HG02840 (cell line): ENCODE measurements around the gene CCDC88A.
"Not testable (repeated sequence)": the region's sequence is repeated elsewhere in the genome, so short reads cannot be mapped to it uniquely, and the experiment has no call there.

Experiments used
- ATAC-seq: cut with Tn5 transposase; IDR thresholded peaks from one replicate; pipeline ENCODE4 v1.9.1; 2021; ENCODE audit warnings: mild to moderate bottlenecking, moderate library complexity, moderate number of reproducible peaks; ENCODE audit not compliant: unreplicated experiment, low FRiP score

CCDC88A gene

DNA sequence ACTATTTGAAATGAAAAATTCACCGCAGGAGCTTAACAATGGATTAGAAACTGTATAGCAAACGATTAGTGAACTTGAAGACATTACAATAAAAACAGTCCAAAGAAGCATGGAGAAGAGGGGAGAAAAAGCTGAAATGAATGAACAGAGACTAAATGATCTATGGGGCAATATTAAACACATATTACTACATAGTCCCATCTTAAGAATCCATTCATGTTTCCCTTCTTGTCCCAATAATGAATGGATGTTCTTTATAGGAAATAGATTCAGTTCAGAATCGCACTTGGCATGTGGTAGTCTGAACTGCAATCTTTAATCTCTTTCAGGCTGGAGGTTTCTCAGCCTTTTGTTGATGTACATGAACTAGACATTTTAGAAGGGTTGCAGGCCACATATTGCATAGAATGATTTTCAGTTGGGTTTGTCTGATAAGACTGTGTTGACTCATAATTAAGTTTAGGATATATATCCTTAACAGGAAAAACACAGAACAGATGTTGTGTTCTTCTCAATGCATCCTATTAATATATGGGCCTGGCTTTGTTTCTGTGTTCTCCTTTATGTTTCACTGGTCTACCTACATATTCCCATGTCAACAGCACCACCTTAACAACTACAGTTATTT is 27.9 kb downstream of the CCDC88A start:
- ATAC-seq: no peak

DNA sequence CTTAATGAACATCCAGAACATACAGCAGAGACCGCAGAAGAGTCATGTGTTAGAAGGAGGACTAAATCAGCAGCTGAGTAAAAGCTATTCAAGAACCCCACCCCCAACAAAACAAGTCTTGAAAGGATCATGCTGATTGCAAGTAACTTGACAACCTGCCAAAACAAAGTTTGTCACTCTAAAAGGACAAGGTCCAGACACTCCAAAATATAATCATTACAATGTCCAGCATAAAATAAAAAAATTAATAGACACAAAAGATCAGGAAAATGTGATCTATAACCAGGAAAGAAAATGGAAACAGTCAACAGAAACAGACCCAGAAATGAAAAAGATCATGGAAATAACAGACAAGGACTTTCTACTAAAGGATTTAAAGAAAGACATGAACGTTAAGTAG is 28.5 kb downstream of the CCDC88A start:
- ATAC-seq: no peak

DNA sequence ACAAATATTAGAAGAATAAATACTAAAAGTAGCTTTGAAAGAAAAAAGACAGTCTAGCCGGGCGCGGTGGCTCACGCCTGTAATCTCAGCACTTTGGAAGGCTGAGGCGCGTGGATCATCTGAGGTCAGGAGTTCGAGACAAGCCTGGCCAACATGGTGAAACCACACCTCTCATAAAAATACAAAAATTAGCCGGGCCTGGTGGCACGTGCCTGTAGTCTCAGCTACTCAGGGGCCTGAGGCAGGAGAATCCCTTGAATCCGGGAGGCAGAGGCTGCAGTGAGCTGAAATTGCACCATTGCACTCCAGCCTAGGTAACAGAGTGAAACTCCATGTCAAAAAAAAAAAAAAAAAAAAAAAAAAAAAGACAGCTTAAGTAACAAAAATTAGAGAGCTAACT is 34.1 kb downstream of the CCDC88A start:
- ATAC-seq: not testable (repeated sequence)

DNA sequence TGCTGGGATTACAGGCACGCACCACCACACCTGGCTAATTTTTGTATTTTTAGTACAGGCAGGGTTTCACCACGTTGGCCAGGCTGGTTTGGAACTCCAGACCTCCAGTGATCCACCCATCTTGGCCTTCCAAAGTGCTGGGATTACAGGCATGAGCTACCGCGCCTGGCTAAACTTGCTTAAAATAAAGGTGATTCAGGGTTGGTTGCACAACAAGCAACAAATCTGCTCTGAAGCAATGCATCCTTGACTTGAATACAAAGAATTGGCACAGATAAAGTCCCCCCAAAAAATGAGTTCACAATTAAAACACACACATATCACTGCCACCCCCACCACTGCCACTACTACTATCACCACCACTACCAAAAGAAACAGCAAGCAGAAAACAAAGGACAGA is 34.9 kb downstream of the CCDC88A start:
- ATAC-seq: no peak

DNA sequence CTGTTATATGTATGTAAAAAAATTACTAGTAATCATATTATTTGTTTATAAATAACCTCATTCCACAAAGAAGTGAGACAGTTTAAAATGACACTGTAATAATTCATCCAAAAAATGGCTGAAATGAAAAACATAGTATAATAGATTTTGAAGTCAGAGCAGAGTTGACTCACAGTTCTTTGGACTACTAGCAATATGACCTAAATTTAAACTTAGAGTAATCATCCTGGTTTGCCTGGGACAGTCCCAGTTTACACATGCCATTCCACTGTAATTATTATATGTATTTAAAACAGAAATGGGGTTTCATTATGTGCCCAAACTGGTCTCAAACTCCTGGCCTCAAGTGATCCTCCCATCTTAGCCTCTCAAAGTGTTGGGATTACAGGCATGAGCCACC is 48.3 kb downstream of the CCDC88A start:
- no peak for ATAC-seq

DNA sequence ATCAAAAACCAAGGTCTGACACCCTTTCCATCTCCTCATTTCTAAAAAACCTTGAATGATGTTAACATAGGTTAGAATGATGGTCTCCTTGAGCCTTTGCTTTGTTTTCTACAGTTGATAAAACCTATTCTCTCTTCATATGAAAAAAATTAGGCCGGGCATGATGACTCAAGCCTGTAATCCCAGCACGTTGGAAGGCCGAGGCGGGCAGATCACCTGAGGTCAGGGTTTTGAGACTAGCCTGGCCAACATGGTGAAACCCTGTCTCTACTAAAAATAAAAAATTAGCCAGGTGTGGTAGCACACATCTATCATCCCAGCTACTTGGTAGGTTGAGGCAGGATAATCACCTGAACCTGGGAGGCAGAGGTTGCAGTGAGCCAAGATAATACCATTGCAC is 49.4 kb downstream of the CCDC88A start:
- no peak for ATAC-seq

DNA sequence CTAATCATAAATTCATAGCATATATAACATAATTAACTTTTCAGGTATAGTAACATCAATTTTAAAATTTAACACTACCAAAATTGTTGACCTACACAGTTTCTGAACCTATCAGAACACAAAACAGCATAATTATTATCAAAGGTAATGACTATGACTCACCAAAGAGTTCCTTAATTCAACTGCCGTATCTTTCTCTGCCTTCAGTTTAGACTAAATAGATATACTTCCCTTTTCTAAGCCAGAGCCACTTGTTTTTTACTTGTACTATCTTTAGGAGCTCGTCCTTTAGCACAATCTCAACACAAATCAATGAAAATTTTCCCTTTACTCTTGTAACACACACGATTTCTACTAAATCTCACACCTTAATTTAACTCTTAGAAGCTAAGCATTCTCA is 54.4 kb downstream of the CCDC88A start:
- no peak for ATAC-seq

DNA sequence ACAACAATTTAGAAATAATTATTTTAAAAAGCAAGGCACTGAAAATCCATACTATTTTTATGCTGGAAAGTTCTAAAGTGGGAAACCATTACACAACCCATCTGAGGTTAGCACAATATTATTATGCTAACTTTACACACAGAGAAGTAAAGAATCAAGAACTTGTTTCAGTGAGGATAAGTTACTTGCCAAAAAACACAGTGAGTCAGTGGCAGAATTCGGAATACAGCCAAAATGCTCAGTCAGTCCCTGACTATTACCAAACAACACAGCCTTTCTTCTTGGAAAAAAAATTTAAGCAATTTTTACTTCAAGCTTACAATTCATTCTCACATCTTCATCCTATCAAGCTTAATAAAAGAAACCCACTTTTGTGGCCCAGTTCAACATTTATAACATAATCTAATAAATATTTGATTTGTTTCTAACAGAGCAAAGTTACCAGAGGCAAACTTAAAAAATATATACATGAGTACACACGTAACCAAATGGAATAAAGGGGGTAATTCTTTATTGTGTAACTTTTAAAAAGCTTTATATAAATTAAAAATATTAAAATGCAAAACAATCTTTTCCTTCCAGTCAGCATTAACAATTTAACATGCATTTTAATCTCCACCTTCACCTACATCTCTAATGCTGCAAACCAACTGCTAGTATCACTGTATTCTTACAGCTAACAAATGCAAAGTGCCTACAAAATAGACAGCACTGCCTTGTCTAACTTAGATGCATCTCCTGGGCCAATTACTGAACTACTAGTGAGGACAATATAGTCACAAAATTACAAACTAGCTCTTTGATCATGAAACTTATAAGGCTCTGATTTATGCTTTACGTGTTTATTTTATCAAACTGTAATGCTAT is 55.2 kb downstream of the CCDC88A start:
- ATAC-seq: no peak

DNA sequence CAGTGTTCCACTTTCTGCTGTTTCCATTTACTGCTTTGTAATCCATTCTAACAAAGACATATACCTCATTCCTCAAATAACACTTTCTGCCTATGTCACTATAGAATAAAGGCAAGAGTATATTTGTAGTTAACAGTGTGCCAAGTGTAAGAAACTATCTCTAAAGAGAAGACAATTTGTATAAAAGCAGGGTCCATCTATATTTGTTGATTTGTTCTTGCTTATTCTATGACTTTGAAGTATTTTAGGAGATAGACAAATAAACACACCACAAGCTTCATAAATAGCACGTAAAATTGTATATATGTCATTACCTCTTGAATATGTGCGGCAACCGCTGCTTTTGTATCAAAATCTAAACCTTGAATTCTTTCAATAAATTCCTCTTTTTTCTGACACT is 56.0 kb downstream of the CCDC88A start:
- no peak for ATAC-seq

DNA sequence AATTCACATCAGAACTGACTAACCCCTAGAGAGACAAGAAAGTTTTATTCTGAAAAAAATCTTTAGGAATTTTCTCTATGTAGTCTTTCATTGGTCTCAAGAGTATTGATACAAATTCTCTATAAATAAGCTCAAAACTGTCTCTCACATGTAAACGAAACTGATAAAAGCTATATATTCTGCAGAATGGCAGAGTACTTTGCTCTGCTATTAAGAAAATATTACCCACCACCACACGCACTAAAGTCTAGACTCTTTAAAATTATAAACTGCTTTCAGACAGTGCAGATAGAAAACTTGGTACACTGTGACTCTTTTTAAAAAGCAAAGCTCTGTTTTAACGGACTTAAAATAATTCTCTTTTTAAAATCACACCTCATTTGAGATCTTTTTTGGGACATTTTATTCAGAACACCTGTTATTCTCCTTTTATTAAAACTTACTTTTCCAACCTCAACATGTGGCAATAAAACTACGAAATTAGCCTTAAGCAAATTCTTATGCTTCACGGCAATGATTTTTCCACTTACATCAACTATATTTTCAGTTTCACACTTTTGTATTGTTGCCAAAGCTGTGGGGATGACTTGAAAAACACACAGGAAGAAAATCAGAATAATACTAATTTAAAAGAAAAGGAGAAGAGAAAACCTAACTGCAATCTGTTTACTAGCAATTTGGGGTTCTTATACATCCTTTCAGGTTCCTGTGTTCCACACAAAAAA is 58.0 kb downstream of the CCDC88A start:
- no peak for ATAC-seq

DNA sequence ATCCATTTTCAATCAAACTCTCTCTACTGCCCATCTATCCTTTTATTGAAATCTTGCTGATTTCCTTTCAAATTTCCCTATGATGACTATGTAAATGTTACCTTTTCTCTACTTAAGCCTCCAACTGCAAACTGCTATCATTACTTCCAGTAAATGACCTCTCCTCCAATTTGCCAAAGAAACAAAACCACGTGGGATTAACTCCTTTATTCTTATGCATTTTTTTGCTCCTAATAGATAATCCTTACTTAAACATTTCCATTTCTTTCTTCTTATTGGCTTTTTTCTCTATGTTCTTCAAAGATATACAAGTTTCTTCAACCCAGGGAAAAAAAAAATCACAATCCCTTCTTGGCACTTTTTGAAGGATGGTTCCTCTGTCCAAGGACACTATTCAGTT is 61.2 kb downstream of the CCDC88A start:
- ATAC-seq: no peak

DNA sequence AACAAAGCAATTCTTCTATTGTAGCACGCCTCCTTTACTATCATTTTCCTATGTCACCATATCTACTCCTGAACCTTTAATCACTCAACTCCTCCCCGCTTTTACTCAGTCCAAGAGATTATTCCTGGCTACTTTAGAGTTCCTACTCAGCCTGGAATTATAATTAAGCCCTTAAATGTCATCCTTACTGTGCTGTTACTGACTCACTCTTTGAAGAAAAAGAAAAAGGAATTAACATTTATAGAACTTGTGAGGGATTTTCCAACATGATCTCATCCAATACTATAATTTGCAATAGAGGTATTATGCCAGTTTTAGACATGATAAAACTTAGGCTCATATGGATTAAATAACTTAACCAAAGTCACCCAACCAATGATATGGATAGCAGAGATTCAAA is 61.7 kb downstream of the CCDC88A start:
- ATAC-seq: no peak

DNA sequence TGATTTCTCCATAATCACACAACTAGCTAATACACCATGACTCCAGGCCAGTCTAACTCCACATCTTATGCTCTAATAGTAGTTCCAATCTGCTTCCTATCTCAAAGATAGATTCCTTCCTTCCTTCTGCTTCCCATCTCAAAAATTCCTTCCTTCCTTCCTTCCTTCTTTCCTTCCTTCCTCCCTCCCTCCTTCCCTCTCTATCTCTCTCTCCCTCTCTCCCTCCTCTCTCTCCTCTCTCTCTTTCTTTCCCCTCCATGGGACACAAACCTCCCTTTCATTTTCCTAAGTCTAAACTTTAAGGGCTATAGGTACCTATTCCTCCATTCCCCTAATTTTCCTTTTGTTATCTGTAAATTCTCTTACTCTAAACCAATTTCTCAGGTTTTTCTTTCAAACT is 62.5 kb downstream of the CCDC88A start:
- no peak for ATAC-seq

DNA sequence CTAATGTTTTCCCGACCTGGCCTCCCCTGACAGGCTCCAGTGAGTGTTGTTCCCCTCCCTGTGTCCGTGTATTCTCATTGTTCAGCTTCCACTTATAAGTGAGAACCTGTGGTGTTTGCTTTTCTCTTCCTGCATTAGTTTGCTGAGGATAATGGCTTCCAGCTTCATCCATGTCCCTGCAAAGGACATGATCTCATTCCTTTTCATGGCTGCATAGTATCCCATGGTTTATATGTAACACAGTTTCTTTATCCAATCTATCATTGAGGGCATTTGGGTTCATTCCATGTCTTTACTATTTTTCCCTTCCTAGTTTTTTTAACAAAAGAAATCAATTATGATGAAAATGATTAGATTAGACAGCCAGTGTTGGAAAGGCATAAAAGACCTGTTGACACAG is 63.5 kb downstream of the CCDC88A start:
- not testable (repeated sequence) for ATAC-seq

DNA sequence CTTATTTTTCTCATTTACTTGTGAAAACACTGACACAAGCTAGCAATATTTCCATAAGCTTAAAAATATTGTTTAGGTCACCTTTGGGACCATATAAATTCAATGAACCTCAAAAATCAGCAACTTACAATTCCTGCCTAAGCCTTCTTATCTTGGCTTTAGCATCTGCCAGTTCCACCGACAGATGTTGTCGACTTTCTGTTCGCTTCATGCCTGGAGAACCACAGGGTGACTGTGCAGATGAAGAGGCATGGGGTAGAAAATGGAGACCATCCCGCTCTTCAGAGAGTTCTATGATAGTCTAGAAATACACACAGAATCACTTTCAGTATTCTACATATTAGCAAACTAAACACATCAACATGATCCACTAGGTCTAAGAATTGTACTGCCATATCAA is 64.2 kb downstream of the CCDC88A start:
- ATAC-seq: no peak

DNA sequence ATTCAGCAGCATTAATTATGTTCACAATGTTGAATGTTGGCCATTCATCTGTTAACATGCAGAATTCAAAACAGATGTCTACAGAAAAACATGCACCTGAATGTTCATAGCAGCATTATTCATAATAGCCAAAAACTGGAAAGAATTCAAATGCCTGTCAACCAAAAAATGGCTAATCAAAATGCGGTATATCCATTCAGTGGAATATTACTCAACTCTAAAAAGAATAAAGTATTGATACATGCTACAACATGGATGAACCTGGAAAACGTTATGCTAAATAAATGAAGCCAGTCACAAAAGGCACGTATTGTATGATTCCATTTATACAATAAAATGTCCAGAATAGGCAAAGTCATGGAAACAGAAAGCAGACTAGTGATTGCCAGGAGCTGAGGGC is 68.0 kb downstream of the CCDC88A start:
- no peak for ATAC-seq

DNA sequence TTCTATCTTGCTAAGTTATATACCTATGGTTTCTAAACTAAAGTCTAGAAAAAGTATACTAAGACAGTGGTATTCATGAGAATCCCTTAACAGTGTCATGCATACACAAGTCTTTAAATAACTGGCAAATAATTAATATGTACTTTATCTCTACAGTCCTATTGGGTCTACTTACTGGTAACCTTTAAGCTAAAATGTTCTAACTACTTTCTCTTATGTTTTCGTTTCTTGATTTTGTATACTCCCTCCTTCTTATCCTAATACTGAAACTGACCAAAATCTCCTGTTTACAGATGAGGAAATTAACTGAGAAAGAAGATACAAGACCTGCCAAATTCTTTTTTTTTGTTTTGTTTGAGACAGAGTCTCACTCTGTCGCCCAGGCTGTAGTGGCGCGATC is 74.6 kb downstream of the CCDC88A start:
- no peak for ATAC-seq

DNA sequence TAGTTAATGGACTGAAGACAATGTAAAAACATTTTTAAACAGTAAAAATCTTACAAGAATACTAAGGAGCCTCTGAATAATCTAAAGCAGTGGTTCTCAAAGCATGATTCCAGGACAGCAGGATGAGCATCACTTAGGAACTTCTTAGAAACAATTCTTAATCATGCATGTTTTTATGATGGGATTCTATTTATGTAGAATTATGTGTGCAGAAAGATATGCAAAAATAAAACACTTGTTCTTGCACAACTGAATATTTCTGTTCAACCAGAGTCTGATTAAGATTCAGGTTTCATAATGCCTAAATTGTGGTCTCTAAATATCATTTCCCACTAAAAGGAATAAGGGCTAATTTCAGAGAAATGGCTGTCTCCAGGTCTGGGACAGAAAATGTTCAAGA is 81.4 kb downstream of the CCDC88A start:
- no peak for ATAC-seq

DNA sequence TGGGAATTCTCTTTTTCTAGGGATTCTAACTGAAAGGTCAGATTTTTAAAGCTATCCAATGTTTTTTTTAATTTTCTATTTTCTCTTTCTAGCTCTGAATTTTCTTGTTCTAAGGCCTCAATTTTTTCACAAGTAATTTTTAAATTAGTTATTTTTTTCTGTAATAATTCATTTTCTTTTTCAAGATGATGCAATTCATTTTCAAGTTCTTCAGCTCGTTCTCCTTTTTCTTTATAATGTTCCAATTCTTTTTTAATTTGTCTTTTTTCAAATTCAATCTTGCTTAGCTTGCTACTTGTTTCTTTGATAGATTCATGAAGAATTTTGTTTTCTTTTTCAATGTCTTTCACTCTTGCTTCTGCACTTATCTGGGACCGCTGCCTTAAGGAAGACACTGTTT is 84.9 kb downstream of the CCDC88A start:
- ATAC-seq: no peak

DNA sequence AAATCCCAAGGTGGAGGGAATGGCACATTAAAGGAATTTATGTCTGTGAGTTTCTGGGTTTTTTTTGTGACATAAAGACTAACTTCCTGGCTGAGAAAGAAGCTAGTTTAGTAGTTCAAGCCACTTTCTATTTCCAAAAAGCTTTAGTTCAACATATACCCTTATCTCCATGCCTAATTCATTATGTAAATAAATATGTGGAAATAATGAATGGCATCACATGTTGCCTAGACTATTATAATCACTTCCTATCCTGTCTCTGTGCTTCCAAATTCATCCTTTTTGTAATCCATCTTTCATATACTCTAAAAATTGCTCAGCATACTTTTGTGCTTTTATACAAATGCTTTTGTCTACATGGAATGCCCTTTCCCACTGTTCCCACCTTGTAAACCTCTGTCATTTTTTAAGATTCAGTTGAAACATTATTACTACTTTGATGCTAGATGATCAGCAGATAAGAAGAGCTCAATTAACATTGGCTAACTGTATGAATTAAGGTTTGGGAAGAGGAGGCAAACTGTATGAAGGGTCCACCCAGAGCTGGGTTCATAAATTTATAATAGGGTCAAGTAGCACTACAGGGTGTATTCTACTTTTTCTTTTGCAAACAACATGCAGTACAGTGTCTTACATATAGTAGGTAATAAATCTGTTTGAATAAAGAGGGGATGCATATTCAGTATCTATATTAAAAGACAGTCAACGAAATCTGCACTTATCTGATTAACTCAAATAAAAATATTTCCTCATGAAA is 88.9 kb downstream of the CCDC88A start:
- no peak for ATAC-seq
